Measurements from ENCODE around the gene CD96. TPM values are rescaled to one million over a fixed set of nuclear protein-coding genes. Genes with fewer than 3 reads are reported as not detected.
"Not testable (repeated sequence)": the region's sequence is repeated elsewhere in the genome, so short reads cannot be mapped to it uniquely, and the experiment has no call there.

CD96 gene
- total RNA-seq, 1 donor from 2014 or later = 0.61 TPM

GRCh38 chr3:111548756-111549155 lies 6.8 kb downstream of the CD96 start:
- Mint-ChIP-seq H3K9me3 (ENCODE audit: unreplicated experiment) (no peaks in the 10 kb centered on the region), H3K27ac (ENCODE audit: unreplicated experiment) (no peak overlapping the region), H3K4me3 (ENCODE audit: unreplicated experiment) (no peak overlapping the region), H3K4me1 (ENCODE audit: low read depth, unreplicated experiment) (peaks cover 8% of the 10 kb centered on the region), H3K27me3 (ENCODE audit: low read depth, unreplicated experiment) (no peaks in the 10 kb centered on the region), H3K36me3 (ENCODE audit: low read depth, unreplicated experiment) (no peaks in the 10 kb centered on the region)
- Histone ChIP-seq H3K27me3 (ENCODE audit: insufficient read depth, low read length) (no peaks in the 10 kb centered on the region), H2AFZ (ENCODE audit: low read depth, low read length) (no peak overlapping the region), H3K36me3 (ENCODE audit: insufficient read depth, low read length) (no peaks in the 10 kb centered on the region), H3K27ac (ENCODE audit: low read depth, low read length) (no peak overlapping the region), H4K20me1 (ENCODE audit: insufficient read depth, low read length) (no peaks in the 10 kb centered on the region), H3K4me1 (ENCODE audit: insufficient read depth, low read length) (no peaks in the 10 kb centered on the region), H3K9ac (ENCODE audit: low read length) (no peak overlapping the region), H3K4me3 (ENCODE audit: insufficient read depth, low read depth, low read length) (no peak overlapping the region), H3K79me2 (ENCODE audit: insufficient read depth, low read length) (no peaks in the 10 kb centered on the region), H3K4me2 (ENCODE audit: low read length) (no peak overlapping the region), H3K9me3 (ENCODE audit: insufficient read depth, low read depth, low read length) (no peaks in the 10 kb centered on the region)
- TF ChIP-seq EZH2 (IDR thresholded peaks at IDR 0.05; ENCODE audit: insufficient read depth, low read length) = no peak
- TF ChIP-seq CTCF (IDR thresholded peaks at IDR 0.05; ENCODE audit: insufficient read depth, low read depth, low read length) = no peak
- no peak for FAIRE-seq
- no peak for DNase-seq (ENCODE audit: low read depth)

GRCh38 chr3:111561902-111562301 lies 19.9 kb downstream of the CD96 start:
- H3K9me3 Mint-ChIP-seq (ENCODE audit: unreplicated experiment); H3K9me3 ChIP-seq (ENCODE audit: insufficient read depth, low read depth, low read length); H3K9ac ChIP-seq (ENCODE audit: low read length); H3K79me2 ChIP-seq (ENCODE audit: insufficient read depth, low read length); H3K27me3 Mint-ChIP-seq (ENCODE audit: low read depth, unreplicated experiment); H4K20me1 ChIP-seq (ENCODE audit: insufficient read depth, low read length); H3K4me3 ChIP-seq (ENCODE audit: insufficient read depth, low read depth, low read length); H3K4me1 Mint-ChIP-seq (ENCODE audit: low read depth, unreplicated experiment); H3K27me3 ChIP-seq (ENCODE audit: insufficient read depth, low read length); H3K27ac ChIP-seq (ENCODE audit: low read depth, low read length); H3K4me3 Mint-ChIP-seq (ENCODE audit: unreplicated experiment); H2AFZ ChIP-seq (ENCODE audit: low read depth, low read length); H3K4me2 ChIP-seq (ENCODE audit: low read length); H3K4me1 ChIP-seq (ENCODE audit: insufficient read depth, low read length); H3K27ac Mint-ChIP-seq (ENCODE audit: unreplicated experiment); DNase-seq (ENCODE audit: low read depth); H3K36me3 ChIP-seq (ENCODE audit: insufficient read depth, low read length); FAIRE-seq; H3K36me3 Mint-ChIP-seq (ENCODE audit: low read depth, unreplicated experiment): not testable (repeated sequence)

GRCh38 chr3:111566844-111567243 lies 24.8 kb downstream of the CD96 start:
- H3K27me3 Mint-ChIP-seq (ENCODE audit: low read depth, unreplicated experiment) = no peaks in the 10 kb centered on the region
- Histone ChIP-seq H3K36me3 (ENCODE audit: insufficient read depth, low read length) (no peaks in the 10 kb centered on the region), H3K4me1 (ENCODE audit: insufficient read depth, low read length) (no peaks in the 10 kb centered on the region), H3K27ac (ENCODE audit: low read depth, low read length) (no peak overlapping the region), H3K9ac (ENCODE audit: low read length) (no peak overlapping the region), H4K20me1 (ENCODE audit: insufficient read depth, low read length) (no peaks in the 10 kb centered on the region), H3K79me2 (ENCODE audit: insufficient read depth, low read length) (no peaks in the 10 kb centered on the region), H3K27me3 (ENCODE audit: insufficient read depth, low read length) (peaks cover 2% of the 10 kb centered on the region), H3K4me3 (ENCODE audit: insufficient read depth, low read depth, low read length) (no peak overlapping the region), H3K4me2 (ENCODE audit: low read length) (no peak overlapping the region), H2AFZ (ENCODE audit: low read depth, low read length) (no peak overlapping the region), H3K9me3 (ENCODE audit: insufficient read depth, low read depth, low read length) (no peaks in the 10 kb centered on the region)
- H3K36me3 Mint-ChIP-seq (ENCODE audit: low read depth, unreplicated experiment) = no peaks in the 10 kb centered on the region
- TF ChIP-seq CTCF (IDR thresholded peaks at IDR 0.05; ENCODE audit: insufficient read depth, low read depth, low read length) = no peak
- TF ChIP-seq EZH2 (IDR thresholded peaks at IDR 0.05; ENCODE audit: insufficient read depth, low read length) = no peak
- DNase-seq (ENCODE audit: low read depth) (no peak), FAIRE-seq (no peak)
- H3K4me3 Mint-ChIP-seq (ENCODE audit: unreplicated experiment) = no peak overlapping the region
- H3K4me1 Mint-ChIP-seq (ENCODE audit: low read depth, unreplicated experiment) = no peaks in the 10 kb centered on the region
- H3K27ac Mint-ChIP-seq (ENCODE audit: unreplicated experiment) = no peak overlapping the region
- no peaks in the 10 kb centered on the region for H3K9me3 Mint-ChIP-seq (ENCODE audit: unreplicated experiment)
